Raji (cell line): ENCODE measurements around the gene OR3A2.

Experiments
- POLR2A ChIP-seq: IDR thresholded peaks from 2 replicates; pipeline ENCODE4 v1.6.1; 2011; ENCODE audit warnings: low read depth, low read length, control low read depth; ENCODE audit not compliant: insufficient read depth

OR3A2 gene

GRCh38 chr17:3385869-3386816 is at the start of gene OR3A2:
Gene OR3A2 (minus strand): TSS chr17:3386308.
- TF ChIP-seq POLR2A, result no peak

- no peak for TF ChIP-seq POLR2A
These were observed 47.6 kb upstream of the OR3A2 start, which contains the start of gene OR1E2 for GRCh38 chr17:3433741-3434140. Gene OR1E2 (minus strand): TSS chr17:3433841. CDS start chr17:3433841, 0 bp downstream.

- TF ChIP-seq POLR2A, result no peak
These were observed 32.1 kb upstream of the OR3A2 start for GRCh38 chr17:3418222-3418621.

GRCh38 chr17:3415610-3416009 is 29.5 kb upstream of the OR3A2 start:
- TF ChIP-seq POLR2A, result no peak

GRCh38 chr17:3411070-3411469 is 25.0 kb upstream of the OR3A2 start, which contains the start of gene OR3A3:
Gene OR3A3 (plus strand): TSS chr17:3411370.
- TF ChIP-seq POLR2A, result no peak

GRCh38 chr17:3401786-3402185 is 15.7 kb upstream of the OR3A2 start:
- no peak for TF ChIP-seq POLR2A

- no peak for TF ChIP-seq POLR2A
These were observed 13.9 kb upstream of the OR3A2 start for GRCh38 chr17:3400055-3400454.

- TF ChIP-seq POLR2A, result no peak
These were observed 12.2 kb upstream of the OR3A2 start, which contains the start of gene OR1E1 for GRCh38 chr17:3398310-3398709. Gene OR1E1 (minus strand): TSS chr17:3398410. CDS start chr17:3398410, 0 bp downstream.

- TF ChIP-seq POLR2A, result no peak
These were observed 3.7 kb upstream of the OR3A2 start for GRCh38 chr17:3389791-3390190.

- TF ChIP-seq POLR2A, result no peak
These were observed 4.2 kb downstream of the OR3A2 start for GRCh38 chr17:3381957-3382356.

GRCh38 chr17:3378321-3378720 is 7.8 kb downstream of the OR3A2 start:
- TF ChIP-seq POLR2A, result no peak

GRCh38 chr17:3335876-3336275 is 50.2 kb downstream of the OR3A2 start:
- TF ChIP-seq POLR2A, result no peak

- no peak for TF ChIP-seq POLR2A
These were observed 67.8 kb downstream of the OR3A2 start for GRCh38 chr17:3318336-3318735.

- no peak for TF ChIP-seq POLR2A
These were observed 69.3 kb downstream of the OR3A2 start for GRCh38 chr17:3316836-3317235.

- TF ChIP-seq POLR2A, result no peak
These were observed 77.5 kb downstream of the OR3A2 start for GRCh38 chr17:3308603-3309002.

GRCh38 chr17:3298260-3298659 is 87.8 kb downstream of the OR3A2 start, which contains the start of gene OR3A1:
Gene OR3A1 (minus strand): TSS chr17:3298360. CDS start chr17:3292582, 5,778 bp downstream.
- no peak for TF ChIP-seq POLR2A
